Vagina (tissue), 2 donors: ENCODE results near the gene CDKL4.

ENCODE experiments used
- POLR2A ChIP-seq, 2 donors: fragments of 450-650 bp; IDR thresholded peaks; one replicate each; pipeline ENCODE4 v1.6.1; 2017; ENCODE audit warnings: antibody characterized with exemption in 2 of 2, mild to moderate bottlenecking in 2 of 2, moderate library complexity in 2 of 2
- TF ChIP-seq, protein P1 (sequence below), 3 experiments: fragments of 450-650 bp in 2 of 3; fragments of 200-600 bp in 1 of 3; sonication (generic) in 1 of 3; IDR thresholded peaks; one replicate each; pipeline ENCODE4 v1.5.1; 2017 to 2019; ENCODE audit warnings: antibody characterized with exemption in 3 of 3, mild to moderate bottlenecking in 2 of 3, moderate library complexity in 2 of 3

DNA sequence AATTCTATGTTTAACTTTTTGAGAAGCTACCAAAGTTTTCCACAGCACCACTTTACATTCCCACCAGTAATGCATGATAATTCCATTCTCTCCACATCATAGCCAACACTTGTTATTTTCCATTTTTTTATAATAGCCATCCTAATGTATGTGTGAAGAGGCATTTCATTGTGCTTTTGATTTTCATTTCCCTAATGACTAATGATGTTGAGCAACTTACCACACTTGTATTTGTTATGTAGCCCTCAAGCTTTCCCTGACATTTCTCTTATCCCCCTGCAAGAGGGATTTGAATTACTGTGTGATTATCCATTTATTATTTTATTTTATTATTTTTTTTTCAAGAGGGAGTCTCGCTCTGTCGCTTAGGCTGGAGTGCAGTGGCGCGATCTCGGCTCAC lies 99.4 kb downstream of the CDKL4 start:
- TF ChIP-seq, protein P1, sequence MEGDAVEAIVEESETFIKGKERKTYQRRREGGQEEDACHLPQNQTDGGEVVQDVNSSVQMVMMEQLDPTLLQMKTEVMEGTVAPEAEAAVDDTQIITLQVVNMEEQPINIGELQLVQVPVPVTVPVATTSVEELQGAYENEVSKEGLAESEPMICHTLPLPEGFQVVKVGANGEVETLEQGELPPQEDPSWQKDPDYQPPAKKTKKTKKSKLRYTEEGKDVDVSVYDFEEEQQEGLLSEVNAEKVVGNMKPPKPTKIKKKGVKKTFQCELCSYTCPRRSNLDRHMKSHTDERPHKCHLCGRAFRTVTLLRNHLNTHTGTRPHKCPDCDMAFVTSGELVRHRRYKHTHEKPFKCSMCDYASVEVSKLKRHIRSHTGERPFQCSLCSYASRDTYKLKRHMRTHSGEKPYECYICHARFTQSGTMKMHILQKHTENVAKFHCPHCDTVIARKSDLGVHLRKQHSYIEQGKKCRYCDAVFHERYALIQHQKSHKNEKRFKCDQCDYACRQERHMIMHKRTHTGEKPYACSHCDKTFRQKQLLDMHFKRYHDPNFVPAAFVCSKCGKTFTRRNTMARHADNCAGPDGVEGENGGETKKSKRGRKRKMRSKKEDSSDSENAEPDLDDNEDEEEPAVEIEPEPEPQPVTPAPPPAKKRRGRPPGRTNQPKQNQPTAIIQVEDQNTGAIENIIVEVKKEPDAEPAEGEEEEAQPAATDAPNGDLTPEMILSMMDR (IDR thresholded peaks at IDR 0.05), result no peak
- no peak for TF ChIP-seq POLR2A (IDR thresholded peaks at IDR 0.05)
